ENCODE data around the gene HDAC9. TPM values are rescaled to one million over a fixed set of nuclear protein-coding genes. Genes with fewer than 3 reads are reported as not detected.

HDAC9 gene
- total RNA-seq, 1 donor from 2014 or later: 27.6 TPM

DNA sequence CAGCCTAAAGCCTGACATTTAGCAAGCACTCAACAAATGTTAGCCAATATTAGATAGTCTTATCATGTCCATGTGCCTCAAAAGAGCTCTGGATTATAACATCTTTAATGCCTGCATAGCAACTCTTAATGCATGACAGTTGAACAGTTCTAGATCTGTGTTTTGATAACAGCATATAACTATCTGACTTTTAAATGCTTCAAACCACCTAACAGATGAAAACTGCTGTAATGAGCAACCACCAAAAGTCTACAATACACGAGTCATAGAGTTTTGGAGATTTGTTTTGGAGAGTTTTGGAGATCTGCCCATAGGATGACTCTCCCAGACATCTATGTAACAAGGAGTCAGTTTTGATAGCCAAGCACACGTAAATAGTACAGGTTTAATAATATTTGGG, 394.6 kb downstream of the HDAC9 start:
- no peaks in the 10 kb centered on the region for H3K9me3 ChIP-seq (ENCODE audit: insufficient read depth, low read depth, low read length)
- no peak overlapping the region for H3K27ac Mint-ChIP-seq (ENCODE audit: unreplicated experiment)
- H3K9ac ChIP-seq (ENCODE audit: low read length): no peak overlapping the region
- FAIRE-seq (peak; percentile 56), DNase-seq (ENCODE audit: low read depth) (peak; percentile 60)
- H3K4me3 Mint-ChIP-seq (ENCODE audit: unreplicated experiment): no peak overlapping the region
- no peak overlapping the region for H2AFZ ChIP-seq (ENCODE audit: low read depth, low read length)
- no peaks in the 10 kb centered on the region for H3K27me3 Mint-ChIP-seq (ENCODE audit: low read depth, unreplicated experiment)
- no peaks in the 10 kb centered on the region for H3K79me2 ChIP-seq (ENCODE audit: insufficient read depth, low read length)
- H3K27ac ChIP-seq (ENCODE audit: low read depth, low read length): no peak overlapping the region
- no peak overlapping the region for H3K4me3 ChIP-seq (ENCODE audit: insufficient read depth, low read depth, low read length)
- H3K9me3 Mint-ChIP-seq (ENCODE audit: unreplicated experiment): no peaks in the 10 kb centered on the region
- no peaks in the 10 kb centered on the region for H3K4me1 Mint-ChIP-seq (ENCODE audit: low read depth, unreplicated experiment)
- no peaks in the 10 kb centered on the region for H3K27me3 ChIP-seq (ENCODE audit: insufficient read depth, low read length)
- TF ChIP-seq EZH2 (IDR thresholded peaks at IDR 0.05; ENCODE audit: insufficient read depth, low read length): no peak
- TF ChIP-seq, protein P1, sequence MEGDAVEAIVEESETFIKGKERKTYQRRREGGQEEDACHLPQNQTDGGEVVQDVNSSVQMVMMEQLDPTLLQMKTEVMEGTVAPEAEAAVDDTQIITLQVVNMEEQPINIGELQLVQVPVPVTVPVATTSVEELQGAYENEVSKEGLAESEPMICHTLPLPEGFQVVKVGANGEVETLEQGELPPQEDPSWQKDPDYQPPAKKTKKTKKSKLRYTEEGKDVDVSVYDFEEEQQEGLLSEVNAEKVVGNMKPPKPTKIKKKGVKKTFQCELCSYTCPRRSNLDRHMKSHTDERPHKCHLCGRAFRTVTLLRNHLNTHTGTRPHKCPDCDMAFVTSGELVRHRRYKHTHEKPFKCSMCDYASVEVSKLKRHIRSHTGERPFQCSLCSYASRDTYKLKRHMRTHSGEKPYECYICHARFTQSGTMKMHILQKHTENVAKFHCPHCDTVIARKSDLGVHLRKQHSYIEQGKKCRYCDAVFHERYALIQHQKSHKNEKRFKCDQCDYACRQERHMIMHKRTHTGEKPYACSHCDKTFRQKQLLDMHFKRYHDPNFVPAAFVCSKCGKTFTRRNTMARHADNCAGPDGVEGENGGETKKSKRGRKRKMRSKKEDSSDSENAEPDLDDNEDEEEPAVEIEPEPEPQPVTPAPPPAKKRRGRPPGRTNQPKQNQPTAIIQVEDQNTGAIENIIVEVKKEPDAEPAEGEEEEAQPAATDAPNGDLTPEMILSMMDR (IDR thresholded peaks at IDR 0.05; ENCODE audit: insufficient read depth, low read depth, low read length): no peak
- no peaks in the 10 kb centered on the region for H3K36me3 Mint-ChIP-seq (ENCODE audit: low read depth, unreplicated experiment)
- peak overlapping the region; percentile 17 for H3K4me2 ChIP-seq (ENCODE audit: low read length)
- no peaks in the 10 kb centered on the region for H3K36me3 ChIP-seq (ENCODE audit: insufficient read depth, low read length)
- H4K20me1 ChIP-seq (ENCODE audit: insufficient read depth, low read length): no peaks in the 10 kb centered on the region
- peaks cover 9% of the 10 kb centered on the region for H3K4me1 ChIP-seq (ENCODE audit: insufficient read depth, low read length)

- H3K9ac ChIP-seq (ENCODE audit: low read length): no peak overlapping the region
- no peak overlapping the region for H3K27ac Mint-ChIP-seq (ENCODE audit: unreplicated experiment)
- no peaks in the 10 kb centered on the region for H3K27me3 ChIP-seq (ENCODE audit: insufficient read depth, low read length)
- no peaks in the 10 kb centered on the region for H4K20me1 ChIP-seq (ENCODE audit: insufficient read depth, low read length)
- no peak overlapping the region for H2AFZ ChIP-seq (ENCODE audit: low read depth, low read length)
- H3K9me3 Mint-ChIP-seq (ENCODE audit: unreplicated experiment): no peaks in the 10 kb centered on the region
- no peaks in the 10 kb centered on the region for H3K4me1 Mint-ChIP-seq (ENCODE audit: low read depth, unreplicated experiment)
- no peaks in the 10 kb centered on the region for H3K27me3 Mint-ChIP-seq (ENCODE audit: low read depth, unreplicated experiment)
- peak; percentile 20 for FAIRE-seq
- H3K79me2 ChIP-seq (ENCODE audit: insufficient read depth, low read length): no peaks in the 10 kb centered on the region
- peaks cover 15% of the 10 kb centered on the region for H3K4me1 ChIP-seq (ENCODE audit: insufficient read depth, low read length)
- no peak overlapping the region for H3K4me3 ChIP-seq (ENCODE audit: insufficient read depth, low read depth, low read length)
- no peaks in the 10 kb centered on the region for H3K9me3 ChIP-seq (ENCODE audit: insufficient read depth, low read depth, low read length)
- TF ChIP-seq, protein P1 (IDR thresholded peaks at IDR 0.05; ENCODE audit: insufficient read depth, low read depth, low read length): no peak
- TF ChIP-seq EZH2 (IDR thresholded peaks at IDR 0.05; ENCODE audit: insufficient read depth, low read length): no peak
- H3K4me3 Mint-ChIP-seq (ENCODE audit: unreplicated experiment): no peak overlapping the region
- H3K4me2 ChIP-seq (ENCODE audit: low read length): no peak overlapping the region
- DNase-seq (ENCODE audit: low read depth): no peak
- H3K36me3 Mint-ChIP-seq (ENCODE audit: low read depth, unreplicated experiment): no peaks in the 10 kb centered on the region
- H3K36me3 ChIP-seq (ENCODE audit: insufficient read depth, low read length): no peaks in the 10 kb centered on the region
- no peak overlapping the region for H3K27ac ChIP-seq (ENCODE audit: low read depth, low read length)
Observed at GRCh38 chr7:18890885-18891621, 395.5 kb downstream of the HDAC9 start.

GRCh38 chr7:18893156-18893555, 397.6 kb downstream of the HDAC9 start:
- no peak for DNase-seq (ENCODE audit: low read depth)
- Mint-ChIP-seq H3K27ac (ENCODE audit: unreplicated experiment) (no peak overlapping the region), H3K36me3 (ENCODE audit: low read depth, unreplicated experiment) (no peaks in the 10 kb centered on the region), H3K4me3 (ENCODE audit: unreplicated experiment) (no peak overlapping the region), H3K27me3 (ENCODE audit: low read depth, unreplicated experiment) (no peaks in the 10 kb centered on the region), H3K9me3 (ENCODE audit: unreplicated experiment) (no peaks in the 10 kb centered on the region), H3K4me1 (ENCODE audit: low read depth, unreplicated experiment) (peaks cover 4% of the 10 kb centered on the region)
- TF ChIP-seq, protein P1 (IDR thresholded peaks at IDR 0.05; ENCODE audit: insufficient read depth, low read depth, low read length): no peak
- no peak for TF ChIP-seq EZH2 (IDR thresholded peaks at IDR 0.05; ENCODE audit: insufficient read depth, low read length)
- no peak overlapping the region for H3K9ac ChIP-seq (ENCODE audit: low read length)
- H2AFZ ChIP-seq (ENCODE audit: low read depth, low read length): no peak overlapping the region
- H4K20me1 ChIP-seq (ENCODE audit: insufficient read depth, low read length): no peaks in the 10 kb centered on the region
- peaks cover 19% of the 10 kb centered on the region for H3K4me1 ChIP-seq (ENCODE audit: insufficient read depth, low read length)
- no peak for FAIRE-seq
- H3K4me3 ChIP-seq (ENCODE audit: insufficient read depth, low read depth, low read length): no peak overlapping the region
- H3K4me2 ChIP-seq (ENCODE audit: low read length): no peak overlapping the region
- H3K27me3 ChIP-seq (ENCODE audit: insufficient read depth, low read length): no peaks in the 10 kb centered on the region
- H3K79me2 ChIP-seq (ENCODE audit: insufficient read depth, low read length): no peaks in the 10 kb centered on the region
- no peak overlapping the region for H3K27ac ChIP-seq (ENCODE audit: low read depth, low read length)
- no peaks in the 10 kb centered on the region for H3K9me3 ChIP-seq (ENCODE audit: insufficient read depth, low read depth, low read length)
- no peaks in the 10 kb centered on the region for H3K36me3 ChIP-seq (ENCODE audit: insufficient read depth, low read length)

All from astrocyte (in vitro differentiated cells and primary cell).